Fibroblast of skin of right quadriceps (primary cell): ENCODE measurements around the gene SPATA33.
A peak's percentile ranks its signal among the peaks of the same experiment; 100 is the strongest.

Experiments
- DNase-seq: peaks from one replicate; pipeline ENCODE4 v3.0.0-alpha.2; 2013

The SPATA33 gene

DNA sequence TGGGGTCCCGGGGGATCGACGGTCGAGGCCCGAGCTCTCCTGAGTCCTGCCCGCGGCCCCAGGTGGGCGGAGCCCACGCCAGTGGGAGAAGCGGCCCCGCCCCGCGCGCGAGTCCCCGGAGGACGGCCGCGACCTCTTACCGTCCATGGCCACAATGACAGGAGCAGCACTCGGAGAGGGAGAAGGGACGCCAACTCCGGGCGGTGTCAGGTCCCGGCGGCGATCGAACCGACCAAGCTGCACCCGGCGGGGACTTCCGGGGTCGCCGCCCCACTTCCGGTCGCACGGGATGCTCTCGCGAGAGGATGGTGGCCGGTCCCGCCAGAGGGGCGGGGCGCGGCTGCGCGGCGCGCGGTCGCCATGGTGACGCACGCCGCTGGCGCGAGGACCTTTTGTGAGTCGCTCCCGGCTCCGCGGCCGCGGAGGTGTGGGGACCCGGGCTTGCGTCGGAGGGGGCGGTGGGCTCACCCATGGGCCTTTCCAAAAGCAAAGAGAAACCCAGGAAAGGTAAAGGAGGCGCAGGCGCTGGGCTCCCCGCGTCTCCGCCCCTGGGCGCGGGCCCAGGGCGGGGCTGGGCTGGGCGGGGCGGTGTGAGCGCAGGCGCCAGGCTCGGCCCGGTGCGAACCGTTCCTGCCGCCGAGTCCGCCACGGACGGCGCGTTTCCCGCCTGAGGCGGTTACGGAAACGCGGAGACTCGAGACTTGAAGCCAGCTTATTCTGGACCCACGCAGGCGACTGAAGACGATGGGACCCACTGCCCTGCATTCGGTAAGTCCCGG, at the start of gene SPATA33, which contains the start of gene CHMP1A:
Gene SPATA33, plus strand, starts transcription at position 395 of the 779 bp plus-strand sequence. Its CDS starts 76 bp downstream, at position 471.
Gene CHMP1A, minus strand, starts transcription at position 267 of the 779 bp plus-strand sequence. Its CDS starts 120 bp downstream, at position 147.
- peak; percentile 84 for DNase-seq

DNA sequence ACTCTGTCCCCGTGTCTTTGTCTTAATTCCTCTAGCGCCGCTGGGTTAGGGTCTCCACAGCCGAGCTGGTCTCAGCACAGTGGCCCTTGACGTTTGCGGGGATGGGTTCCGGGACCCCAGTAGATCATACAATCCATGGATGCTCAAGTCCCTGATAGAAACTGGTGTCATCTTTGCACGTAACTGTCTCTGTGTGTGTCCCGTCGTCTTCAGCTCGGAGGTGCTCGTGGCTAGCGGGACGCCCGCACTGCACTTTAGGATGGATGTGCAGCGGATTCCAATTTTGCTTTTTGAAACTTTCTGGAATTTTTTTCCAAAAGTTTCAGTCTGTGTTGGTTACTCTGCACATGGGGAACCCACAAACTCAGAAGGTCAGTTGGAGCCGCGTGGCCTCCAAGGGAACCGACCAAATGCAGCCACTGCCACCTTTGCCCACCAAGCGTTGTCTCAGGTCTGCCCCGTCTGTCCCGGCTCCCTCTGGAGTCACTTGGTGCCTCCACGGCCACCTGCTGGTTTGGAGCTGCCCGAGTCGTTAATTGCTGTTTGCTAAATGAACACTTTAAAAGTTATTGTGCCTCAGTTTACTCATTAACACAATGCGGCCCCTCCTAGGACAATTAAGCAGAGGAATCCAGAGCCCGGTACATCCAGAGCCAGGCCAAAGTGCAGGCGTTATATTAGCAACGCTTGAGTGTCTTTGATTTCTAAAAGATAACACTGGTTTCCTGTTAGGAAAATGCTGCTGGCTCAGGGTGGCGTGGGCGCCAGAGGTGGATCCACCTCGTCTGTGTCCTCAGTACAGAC, 49.5 kb upstream of the SPATA33 start:
- DNase-seq: no peak

DNA sequence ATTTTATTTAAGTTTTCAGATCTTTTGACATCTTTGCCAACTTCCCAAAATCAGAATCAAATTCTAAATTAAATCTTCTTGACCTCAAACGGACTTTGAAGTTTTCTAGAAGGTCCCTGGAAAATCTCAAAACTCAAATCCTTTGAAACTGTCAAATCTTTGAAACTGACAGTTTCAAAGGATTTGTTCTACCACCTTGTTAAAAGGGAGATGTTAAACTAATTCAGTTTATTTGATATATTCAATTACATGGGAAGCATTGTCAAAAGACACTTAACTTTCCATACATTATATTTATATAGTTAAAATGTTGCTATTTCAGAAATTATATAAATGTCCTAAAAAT, 47.6 kb upstream of the SPATA33 start:
- DNase-seq: no peak

DNA sequence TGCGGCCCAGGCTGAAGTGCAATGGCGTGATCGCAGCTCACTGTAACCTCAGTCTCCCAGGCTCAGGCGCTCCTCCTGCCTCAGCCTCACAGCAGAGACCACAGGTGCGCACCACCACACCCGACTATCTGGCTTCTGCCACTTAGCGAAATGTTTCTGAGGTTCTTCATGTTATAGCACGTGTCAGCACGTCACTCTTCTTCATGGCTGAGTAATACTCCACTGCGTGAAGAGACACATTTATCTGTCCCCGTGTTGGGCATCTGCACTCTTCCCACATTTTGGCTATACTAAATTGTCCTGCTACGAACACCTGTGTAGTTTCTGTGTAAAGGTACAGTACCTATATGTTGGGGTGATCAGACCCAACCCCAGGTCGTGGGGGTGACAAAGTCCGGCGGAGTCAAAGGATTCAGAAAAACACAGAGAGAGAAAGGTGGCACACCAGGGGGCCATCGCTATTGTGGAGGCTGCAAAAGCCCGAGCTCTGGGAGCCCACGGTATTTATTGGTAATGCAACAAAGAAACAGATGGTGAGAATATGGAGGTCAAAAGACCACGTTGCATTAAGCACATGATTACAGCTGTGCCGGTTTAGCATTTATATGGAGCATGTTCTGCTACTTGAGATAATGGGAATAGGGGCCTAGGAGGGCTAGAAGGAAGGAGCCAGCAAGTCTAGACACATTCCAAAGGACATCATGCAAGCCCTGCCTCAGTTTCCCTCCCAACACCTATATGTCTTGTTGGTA, 45.0 kb upstream of the SPATA33 start:
- no peak for DNase-seq

DNA sequence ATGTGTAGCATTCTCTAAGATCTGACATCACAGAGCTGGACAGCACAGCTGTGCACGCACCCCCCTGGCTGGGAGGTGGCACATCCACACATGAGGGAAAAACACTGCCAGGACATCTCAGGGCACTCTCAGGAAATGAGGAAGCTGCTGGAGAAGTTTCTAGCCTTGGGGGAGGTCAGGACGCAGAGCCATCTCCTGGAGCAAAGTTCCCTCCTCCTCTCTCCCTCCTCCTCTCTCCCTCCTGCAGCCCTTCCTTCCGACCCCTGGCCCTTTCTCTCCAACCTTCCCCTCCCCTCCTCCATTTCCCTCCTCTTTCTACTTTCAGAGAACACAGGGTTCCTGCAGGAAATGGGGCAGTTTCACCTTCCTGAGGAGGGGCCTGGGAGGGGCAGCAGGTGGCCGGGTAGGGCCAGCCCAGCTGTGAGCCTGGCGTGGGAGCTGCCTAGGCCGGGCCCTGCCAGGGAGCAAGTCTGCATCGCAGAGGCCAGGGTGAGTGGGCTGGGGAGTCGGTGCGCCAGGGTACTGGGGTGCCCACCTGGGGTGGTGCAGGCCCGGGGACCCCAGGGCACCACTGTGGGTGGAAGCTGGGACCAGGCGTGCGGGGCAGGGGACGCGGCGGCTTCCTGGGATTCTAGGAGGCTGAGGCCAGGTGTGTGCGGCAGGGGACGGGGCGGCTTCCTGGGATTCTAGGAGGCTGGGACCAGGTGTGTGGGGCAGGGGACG, 44.2 kb upstream of the SPATA33 start, which contains the start of gene DPEP1:
Gene DPEP1, plus strand, starts transcription at position 412 of the 723 bp plus-strand sequence. CDS start 16,769 bp downstream, outside the sequence.
- no peak for DNase-seq

DNA sequence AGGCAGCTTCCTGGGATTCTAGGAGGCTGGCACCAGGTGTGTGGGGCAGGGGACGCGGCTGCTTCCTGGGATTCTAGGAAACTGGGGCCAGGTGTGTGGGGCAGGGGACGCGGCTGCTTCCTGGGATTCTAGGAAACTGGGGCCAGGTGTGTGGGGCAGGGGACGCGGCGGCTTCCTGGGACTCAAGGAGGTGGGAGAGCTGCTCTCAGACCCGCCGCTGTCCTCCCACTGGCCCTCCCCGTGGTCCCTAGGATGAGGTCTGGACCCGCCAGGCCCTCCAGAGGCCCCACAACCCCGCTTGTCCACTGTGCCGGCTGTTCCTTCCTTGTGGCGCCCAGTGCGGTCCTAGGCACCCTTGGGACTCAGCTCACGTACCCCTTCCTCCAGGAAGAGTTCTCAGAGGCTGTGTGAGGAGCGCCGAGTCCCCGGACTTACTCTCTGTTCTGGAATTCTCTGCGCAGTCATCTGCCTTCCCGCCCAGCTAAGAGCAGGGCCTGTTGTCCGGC, 43.6 kb upstream of the SPATA33 start:
- DNase-seq: no peak

DNA sequence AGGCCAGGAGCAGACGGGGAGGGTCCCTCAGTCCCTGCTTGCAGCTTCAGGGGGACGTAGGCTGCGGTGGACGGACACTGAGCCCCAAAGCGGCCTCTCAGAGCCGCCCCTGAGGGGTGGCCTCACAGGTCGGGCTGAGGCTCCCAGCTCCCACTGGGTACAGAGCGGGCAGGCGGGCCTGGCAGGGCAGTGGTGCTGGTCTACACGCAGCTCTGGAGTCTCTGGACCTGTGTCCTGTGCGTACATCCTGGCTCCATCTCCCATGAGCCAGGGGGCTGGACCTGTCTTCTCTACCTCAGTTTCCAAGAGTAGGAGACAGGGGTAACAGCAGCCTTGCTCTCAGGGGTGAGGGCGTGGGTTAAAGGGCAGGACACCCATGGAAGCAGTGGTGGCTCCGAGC, 42.5 kb upstream of the SPATA33 start:
- no peak for DNase-seq

DNA sequence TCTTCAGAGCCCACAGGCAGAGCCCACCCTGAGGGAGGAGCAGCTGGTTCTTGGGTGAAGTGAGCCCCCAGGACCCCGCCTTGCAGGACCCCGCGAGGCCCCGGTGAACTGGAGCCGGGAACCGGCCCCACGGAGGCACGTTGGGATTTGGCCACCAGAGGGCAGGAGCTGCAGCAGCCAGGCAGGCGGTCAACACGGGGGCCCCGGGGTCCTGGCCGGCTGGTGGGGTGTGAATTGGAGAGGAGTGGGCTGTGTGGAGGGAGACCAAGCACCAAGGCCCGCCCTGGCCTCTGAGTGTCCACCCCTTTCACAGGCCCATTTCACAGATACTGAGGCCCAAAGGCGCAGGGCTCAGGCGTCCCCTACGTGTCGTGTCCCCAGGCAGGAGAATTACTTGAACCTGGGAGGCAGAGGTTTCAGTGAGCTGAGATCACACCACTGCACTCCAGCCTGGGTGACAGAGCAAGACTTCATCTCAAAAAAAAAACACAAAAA, 42.0 kb upstream of the SPATA33 start:
- DNase-seq: no peak

DNA sequence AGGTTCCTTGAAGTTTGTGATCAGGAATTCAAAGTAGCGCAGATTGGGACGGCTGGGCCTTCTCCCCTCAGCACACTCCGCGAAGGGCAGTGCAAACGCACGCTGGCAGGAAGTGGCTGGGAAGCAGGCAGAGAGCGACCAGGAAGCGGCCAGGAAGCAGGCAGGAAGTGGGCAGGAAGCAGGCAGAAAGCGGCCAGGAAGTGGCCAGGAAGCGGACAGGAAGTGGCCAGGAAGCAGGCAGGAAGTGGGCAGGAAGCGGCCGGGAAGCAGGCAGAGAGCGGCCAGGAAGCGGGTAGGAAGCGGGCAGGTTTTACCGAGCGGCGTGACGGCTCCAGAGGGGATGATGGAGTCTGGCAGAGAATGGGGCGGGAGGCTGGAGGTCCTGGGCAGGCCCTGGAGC, 41.0 kb upstream of the SPATA33 start:
- no peak for DNase-seq

DNA sequence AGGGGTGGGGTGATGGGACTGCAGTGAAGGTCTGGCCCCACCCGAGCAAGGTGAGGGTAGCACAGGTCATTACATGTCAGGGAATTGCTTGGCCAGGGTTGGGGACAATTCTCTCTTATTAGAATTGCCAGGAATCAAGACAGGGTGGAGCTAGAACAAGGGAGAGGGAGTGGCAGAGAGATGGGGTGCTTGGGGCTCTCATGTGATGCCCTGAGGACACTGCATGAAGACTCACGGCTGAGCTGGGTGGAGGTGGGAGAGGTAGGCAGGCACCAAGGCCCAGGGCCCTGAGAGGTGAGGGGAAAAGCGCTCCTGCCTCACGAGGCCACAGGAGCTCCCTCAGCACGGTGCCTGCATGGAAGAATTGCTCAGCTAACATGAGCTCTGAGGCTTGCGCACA, 40.6 kb upstream of the SPATA33 start:
- DNase-seq: no peak

DNA sequence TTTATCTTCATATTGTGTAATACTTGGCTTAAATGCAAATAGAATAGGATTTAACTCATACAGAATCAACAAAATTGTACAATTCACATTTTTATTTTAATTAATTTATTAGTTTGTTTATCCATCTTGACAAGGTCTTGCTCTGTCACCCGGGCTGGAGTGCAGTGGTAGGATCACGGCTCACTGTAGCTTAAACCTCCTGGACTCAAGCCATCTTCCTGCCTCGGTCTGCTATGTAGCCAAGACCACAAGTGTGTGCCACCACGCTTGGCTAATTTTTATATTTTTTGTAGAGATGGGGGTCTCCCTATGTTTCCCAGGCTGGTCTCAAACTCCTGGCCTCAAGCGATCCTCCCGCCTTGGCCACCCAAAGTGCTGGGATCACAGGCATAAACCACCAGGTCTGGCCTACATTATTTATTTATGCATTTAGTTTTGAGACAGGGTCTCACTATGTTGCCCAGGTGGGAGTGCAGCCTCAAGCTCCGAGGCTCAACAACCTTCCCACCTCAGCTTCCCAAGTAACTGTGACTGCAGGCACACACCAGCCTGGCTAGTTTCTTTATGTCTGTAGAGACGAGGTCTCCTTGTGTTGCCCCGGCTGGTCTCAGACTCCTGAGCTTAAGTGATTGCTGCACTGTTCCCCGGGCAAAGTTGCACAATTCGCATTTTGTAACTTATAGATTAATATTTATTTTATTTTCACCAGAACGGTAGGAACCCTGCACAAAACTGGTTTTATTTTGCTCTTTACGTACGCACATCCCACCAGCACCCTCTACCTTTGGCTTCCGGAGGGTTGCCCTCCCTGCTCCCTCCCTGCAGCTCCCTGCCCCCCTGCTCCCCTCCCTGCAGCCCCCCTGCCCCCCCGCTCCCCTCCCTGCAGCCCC, 39.3 kb upstream of the SPATA33 start:
- DNase-seq: no peak

DNA sequence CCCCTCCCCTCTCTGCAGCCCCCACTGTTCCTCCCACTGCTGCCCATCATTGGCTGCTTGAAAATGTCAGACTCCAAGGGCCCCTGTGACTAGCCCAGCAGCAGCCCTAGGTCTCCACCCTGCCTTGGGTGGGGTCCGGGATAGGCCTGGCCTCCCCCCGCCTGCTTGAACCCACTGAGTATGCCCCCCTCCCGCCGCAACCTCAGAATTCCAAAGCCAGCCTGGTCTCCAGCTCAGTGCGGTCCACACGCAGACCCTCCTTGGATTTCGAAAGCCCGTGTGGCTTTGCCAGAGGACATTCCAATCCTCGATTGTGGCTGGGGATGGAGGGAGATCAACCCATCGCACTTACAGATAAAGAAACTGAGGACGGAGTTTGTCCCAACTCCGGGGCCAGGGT, 37.8 kb upstream of the SPATA33 start:
- DNase-seq: peak; percentile 35

DNA sequence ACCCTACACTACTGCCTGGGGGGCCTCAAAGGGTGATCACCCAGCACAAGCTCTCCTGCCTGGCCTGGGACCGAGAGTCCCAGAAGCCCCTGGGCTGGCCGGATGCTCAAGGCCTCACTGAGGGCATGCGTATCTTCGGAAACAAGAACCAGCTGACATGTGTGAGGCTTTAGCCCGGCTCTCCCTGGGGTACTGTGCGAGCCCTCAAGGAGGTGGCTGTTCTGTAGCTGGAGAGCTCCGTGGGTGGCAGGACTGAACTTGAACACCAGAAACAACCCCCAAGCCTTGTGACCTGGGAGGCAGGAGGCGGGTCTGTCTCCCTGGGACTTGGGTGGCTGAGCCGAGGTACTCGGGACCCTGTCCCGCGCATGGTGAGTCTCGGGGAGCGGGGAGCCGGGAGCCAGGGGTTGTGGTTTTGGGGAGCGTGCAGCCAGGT, 37.2 kb upstream of the SPATA33 start:
- no peak for DNase-seq

DNA sequence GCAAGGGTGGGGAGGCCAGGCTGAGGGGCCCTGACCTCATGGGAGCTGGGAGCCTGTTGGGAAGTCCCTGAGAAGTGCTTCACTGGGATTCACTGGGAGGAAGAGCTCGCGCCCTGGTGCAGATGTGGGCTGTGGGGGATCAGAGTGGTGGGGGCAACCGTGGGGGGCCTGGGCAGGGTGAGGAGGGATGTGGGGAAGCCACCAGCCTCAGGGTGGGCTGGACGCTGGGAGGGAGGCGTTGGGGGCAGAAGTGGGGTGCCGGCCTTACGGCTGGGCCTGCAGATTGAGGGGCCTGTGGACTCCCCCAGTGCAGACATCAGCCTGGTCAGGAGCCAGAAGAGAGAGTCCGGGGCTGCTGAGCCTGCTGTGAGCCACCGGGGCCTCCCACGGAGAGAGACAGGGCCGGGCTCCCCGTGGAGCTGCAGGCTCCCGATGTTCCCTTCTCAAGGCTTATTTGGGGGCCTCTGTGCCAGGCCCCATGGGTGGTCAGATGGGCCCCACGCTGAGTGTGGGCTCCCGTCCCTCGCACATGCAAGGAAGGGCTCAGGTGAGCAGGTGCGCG, 36.4 kb upstream of the SPATA33 start:
- DNase-seq: no peak

DNA sequence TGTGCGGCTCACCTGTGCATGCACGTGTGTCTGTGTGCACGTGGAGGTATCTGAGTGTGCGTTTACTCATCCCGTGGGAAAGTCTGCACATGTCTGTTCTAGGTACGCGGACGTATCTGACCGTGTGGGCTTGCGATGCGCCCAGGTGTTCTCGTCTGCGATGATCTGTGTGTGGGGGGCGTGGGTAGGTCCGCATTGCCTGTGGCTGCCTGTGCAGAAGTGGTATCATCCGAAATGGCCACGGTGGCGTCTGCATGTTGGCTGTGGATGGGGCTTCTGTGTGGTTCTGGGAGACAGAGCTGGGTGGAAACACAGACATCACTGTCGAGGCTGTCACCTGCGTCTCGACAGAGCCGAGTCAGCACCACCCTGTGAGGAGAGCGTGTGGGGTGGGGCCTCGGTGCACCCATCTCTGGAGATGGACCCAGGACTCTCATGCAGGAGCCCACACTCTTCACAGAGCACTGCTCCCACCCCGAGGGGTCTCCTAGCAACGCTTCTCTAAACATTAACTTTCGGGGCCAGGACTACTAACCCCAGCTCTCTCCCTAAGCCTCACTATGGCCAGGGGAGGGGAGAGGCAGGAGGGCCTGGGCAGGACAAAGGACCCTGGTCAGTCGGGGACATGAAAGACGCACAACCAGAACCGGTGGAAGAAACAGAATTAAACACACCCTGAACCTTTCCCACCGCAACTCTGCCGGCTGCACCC, 35.8 kb upstream of the SPATA33 start:
- DNase-seq: no peak

DNA sequence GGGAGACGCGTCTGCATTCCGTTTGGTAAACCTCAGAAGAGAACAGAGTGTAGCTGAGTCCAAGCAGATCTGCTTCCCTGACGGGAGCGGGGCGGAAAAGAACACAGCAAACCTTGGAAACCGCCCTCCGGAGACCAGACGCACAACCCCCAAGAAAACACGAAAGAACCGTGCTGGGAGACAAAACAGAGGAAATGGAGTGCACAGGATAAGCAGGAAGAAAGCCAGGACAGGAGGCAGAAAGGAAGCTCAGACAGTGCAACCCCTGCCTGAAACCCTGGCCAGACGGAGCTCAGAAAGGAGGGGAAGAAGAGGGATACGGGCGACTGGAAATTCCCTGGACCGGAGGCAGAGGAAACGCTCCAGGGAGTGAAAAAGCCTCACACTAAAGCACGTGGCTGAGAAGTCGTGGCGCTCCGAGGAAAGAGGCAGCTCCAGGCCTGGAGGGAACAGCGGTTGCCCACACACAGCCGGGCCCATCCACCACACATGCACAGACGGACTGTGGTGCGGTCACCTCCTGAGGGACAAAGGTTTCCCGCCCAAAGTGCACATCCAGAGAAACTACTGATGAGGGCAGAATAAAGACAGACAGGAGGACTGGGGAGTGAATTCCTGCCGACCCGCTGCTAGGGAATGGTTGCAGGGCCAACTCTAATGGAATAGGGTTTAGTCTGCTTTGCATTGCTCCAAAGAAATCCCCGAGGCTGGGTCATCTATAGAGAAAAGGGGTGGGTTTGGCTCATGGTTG, 34.0 kb upstream of the SPATA33 start:
- DNase-seq: no peak

DNA sequence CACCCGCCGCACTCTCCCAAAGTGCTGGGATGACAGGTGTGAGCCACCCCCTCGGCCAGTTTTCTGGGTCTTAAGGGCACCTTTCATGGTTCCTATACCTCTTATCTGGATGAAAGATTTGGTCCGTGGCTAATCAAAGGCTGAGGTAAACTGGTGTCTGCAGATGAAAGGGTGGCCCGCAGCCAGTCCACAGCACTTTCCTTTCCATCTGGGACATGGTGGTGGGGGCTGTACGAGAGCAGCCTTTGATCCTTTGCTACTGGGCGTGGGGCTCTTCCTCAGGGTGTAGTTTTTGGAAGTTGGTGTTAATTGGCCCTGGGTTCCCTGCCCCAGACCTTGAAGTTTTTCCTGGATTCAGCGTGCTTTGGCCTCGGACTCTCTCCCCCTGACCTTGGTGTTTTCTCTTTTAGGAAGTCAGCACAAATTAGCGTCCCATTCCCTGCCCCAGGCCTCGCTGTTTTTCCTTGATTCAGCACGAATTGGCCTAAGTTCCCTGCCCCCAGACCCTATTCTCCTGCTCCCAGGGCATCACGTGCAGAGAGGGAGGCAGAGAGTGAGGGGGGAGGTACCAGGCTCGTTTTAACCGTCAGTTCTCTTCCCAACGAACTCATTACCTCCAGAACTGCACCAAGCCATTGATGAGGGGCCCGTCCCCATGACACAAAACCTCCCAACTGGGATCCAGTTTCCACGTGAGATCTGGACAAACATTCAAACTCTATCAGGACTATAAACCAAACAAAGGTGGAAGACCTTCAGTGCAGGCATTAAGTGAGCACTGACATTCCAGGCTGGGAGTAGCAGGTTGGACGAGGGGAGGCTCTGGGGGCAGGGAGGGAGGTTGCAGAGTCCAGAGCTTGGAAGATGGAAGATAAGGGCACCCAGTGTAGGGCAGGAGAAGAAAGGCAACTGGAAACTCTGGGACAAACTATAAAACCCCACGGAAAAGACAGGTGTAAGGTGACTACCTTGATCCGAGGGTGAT, 32.6 kb upstream of the SPATA33 start:
- no peak for DNase-seq
